GM23248 (cell line): Measurements from ENCODE around the gene KCNA3. TPM values are rescaled to one million over a fixed set of nuclear protein-coding genes. Genes with fewer than 3 reads are reported as not detected.

Experiments used
- DNase-seq: peaks from one replicate; pipeline ENCODE4 v3.0.0-alpha.2; 2015
- H2AFZ ChIP-seq: fragments of 200-600 bp; sonication (generic); 2 replicates; pipeline ENCODE4 v1.6.1; 2016; ENCODE audit warnings: antibody characterized with exemption
- H3F3A ChIP-seq: fragments of 200-600 bp; sonication (generic); 2 replicates; pipeline ENCODE4 v1.6.1; 2016; ENCODE audit warnings: mild to moderate bottlenecking, antibody characterized with exemption, mixed run types; ENCODE audit not compliant: insufficient read depth
- H3K27ac ChIP-seq: fragments of 200-600 bp; sonication (generic); 2 replicates; pipeline ENCODE4 v1.5.1; 2016; ENCODE audit warnings: mild to moderate bottlenecking
- H3K27me3 ChIP-seq: fragments of 200-600 bp; sonication (generic); replicated peaks from 2 replicates; pipeline ENCODE4 v1.6.1; 2016; ENCODE audit warnings: mild to moderate bottlenecking; ENCODE audit not compliant: insufficient read depth
- H3K36me3 ChIP-seq: fragments of 200-600 bp; sonication (generic); 2 replicates; pipeline ENCODE4 v1.6.1; 2016; ENCODE audit warnings: low read depth, mild to moderate bottlenecking
- H3K4me1 ChIP-seq: fragments of 200-600 bp; sonication (generic); 2 replicates; pipeline ENCODE4 v1.6.1; 2016; ENCODE audit warnings: mild to moderate bottlenecking; ENCODE audit not compliant: insufficient read depth
- H3K4me2 ChIP-seq: fragments of 200-600 bp; sonication (generic); one replicate; pipeline ENCODE4 v1.6.1; 2016; ENCODE audit warnings: mild to moderate bottlenecking; ENCODE audit not compliant: unreplicated experiment
- H3K4me3 ChIP-seq: fragments of 200-600 bp; sonication (generic); 2 replicates; pipeline ENCODE4 v1.5.1; 2016; ENCODE audit warnings: mild to moderate bottlenecking
- H3K79me2 ChIP-seq: fragments of 200-600 bp; sonication (generic); 2 replicates; pipeline ENCODE4 v1.6.1; 2016; ENCODE audit warnings: mild to moderate bottlenecking; ENCODE audit not compliant: insufficient read depth
- H3K9ac ChIP-seq: fragments of 200-600 bp; sonication (generic); 2 replicates; pipeline ENCODE4 v1.6.1; 2016; ENCODE audit warnings: mild to moderate bottlenecking
- H3K9me2 ChIP-seq: fragments of 200-600 bp; sonication (generic); 2 replicates; pipeline ENCODE4 v1.6.1; 2016; ENCODE audit warnings: mixed run types, mild to moderate bottlenecking, moderate library complexity; ENCODE audit not compliant: insufficient read depth
- H3K9me3 ChIP-seq: fragments of 200-600 bp; sonication (generic); one replicate; pipeline ENCODE4 v1.6.1; 2017; ENCODE audit warnings: low read depth
- H4K20me1 ChIP-seq: fragments of 200-600 bp; sonication (generic); 2 replicates; pipeline ENCODE4 v1.6.0; 2016; ENCODE audit not compliant: insufficient read depth
- EZH2 ChIP-seq: fragments of 200-600 bp; sonication (generic); IDR thresholded peaks from 2 replicates; pipeline ENCODE4 v1.6.1; 2018; ENCODE audit warnings: antibody characterized with exemption, mild to moderate bottlenecking; ENCODE audit not compliant: insufficient read depth, poor library complexity, severe bottlenecking
- EZH2phosphoT487 ChIP-seq: fragments of 200-600 bp; sonication (generic); IDR thresholded peaks from 2 replicates; pipeline ENCODE4 v1.6.1; 2018; ENCODE audit warnings: antibody characterized with exemption, moderate library complexity, mild to moderate bottlenecking, low read depth; ENCODE audit not compliant: insufficient read depth
- WGBS, 2 experiments: methylation state at CpG; one replicate each; pipeline ENCODE4 v1.1.6; 2015 to 2017; ENCODE audit warnings: low lambda C conversion rate in 2 of 2, low coverage in 1 of 2; ENCODE audit errors: missing lambda C conversion rate in 2 of 2; 5-methylcytosine and 5-hydroxymethylcytosine counted together
- in situ Hi-C: fragments of 300-500 bp; cut with MboI; formaldehyde crosslinking; loops from 2 replicates; pipeline ENCODE4 v1.15.0; 2020
- polyA plus RNA-seq: library from polyadenylated mRNA; unstranded; fragments of >200 nt; fragmentation: Nextera tagmentation; extraction: Ambion mirVana; gene quantifications from 2 replicates; pipeline ENCODE4 v1.2.1, GENCODE V29; 2016
- total RNA-seq: library from RNA; depleted of rRNA; stranded (reverse); fragments of >200 nt; shearing (Covaris generic); gene quantifications from 2 replicates; pipeline ENCODE4 v1.2.3, GENCODE V29; 2014

KCNA3 gene
- total and polyA plus RNA-seq, 2 experiments from 2014 or later: not detected

DNA sequence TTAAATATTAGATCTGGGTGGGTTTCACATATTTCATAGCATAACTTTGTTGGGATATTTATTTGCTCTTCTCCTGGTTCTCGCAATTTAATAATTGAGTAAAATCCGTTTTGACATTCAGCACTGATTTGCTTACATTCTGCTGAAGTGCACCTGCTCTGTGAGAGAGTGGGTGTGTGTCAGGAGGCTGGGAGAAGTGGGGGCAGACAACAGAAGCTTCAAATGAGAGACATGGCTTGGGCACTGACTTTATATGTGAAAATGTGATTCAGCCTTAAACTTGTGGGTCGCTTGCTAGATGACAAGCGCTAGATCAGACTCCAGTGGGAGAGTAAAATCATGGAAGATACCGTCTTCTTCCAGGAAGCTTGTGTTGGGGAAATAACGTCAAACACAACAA lies 36.2 kb downstream of the KCNA3 start:
- DNase-seq: no peak

DNA sequence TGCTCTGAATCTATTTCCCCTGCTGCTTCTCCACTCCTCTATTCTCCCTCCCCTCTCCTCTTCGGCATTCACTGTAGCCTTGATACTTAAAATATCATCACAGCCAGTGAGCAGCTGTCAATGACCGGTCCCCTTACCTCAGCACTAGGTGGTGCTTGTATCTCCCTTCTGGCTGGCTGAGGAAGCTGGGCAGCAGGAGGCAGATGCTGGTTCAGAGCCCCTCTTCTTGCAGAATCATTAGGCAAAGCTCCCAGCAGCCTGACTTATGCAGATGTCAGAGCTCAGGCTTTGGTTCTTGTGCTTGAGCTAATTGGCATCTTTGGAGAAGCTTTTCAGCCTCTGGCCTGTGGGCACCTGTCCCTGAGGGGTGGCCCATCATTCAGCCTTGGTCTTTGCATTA lies 36.7 kb downstream of the KCNA3 start:
- Histone ChIP-seq H3K9me2 (no peaks in the 10 kb centered on the region), H3K4me2 (no peak overlapping the region), H3K79me2 (no peaks in the 10 kb centered on the region), H3F3A (no peaks in the 10 kb centered on the region), H3K4me3 (no peak overlapping the region), H3K27me3 (peaks cover 13% of the 10 kb centered on the region), H2AFZ (no peak overlapping the region), H3K4me1 (no peaks in the 10 kb centered on the region), H3K27ac (no peak overlapping the region), H4K20me1 (no peaks in the 10 kb centered on the region), H3K36me3 (no peaks in the 10 kb centered on the region), H3K9ac (no peak overlapping the region), H3K9me3 (no peaks in the 10 kb centered on the region)
- DNase-seq: no peak
- TF ChIP-seq EZH2: no peak
- TF ChIP-seq EZH2phosphoT487: no peak
- WGBS, 2 experiments: 51 to 60% methylated on average over 2 of the region's 2 CpGs
- in situ Hi-C loops: loop anchor here (10.0 kb wide), 1 partner anchor 147 kb away; no protein-coding TSS in a partner anchor

More for the DNA sequence above, 36.2 kb downstream of the KCNA3 start:
- Histone ChIP-seq H3K9ac (no peak overlapping the region), H3K9me2 (no peaks in the 10 kb centered on the region), H4K20me1 (no peaks in the 10 kb centered on the region), H3K4me1 (no peaks in the 10 kb centered on the region), H3K27me3 (peaks cover 8% of the 10 kb centered on the region), H3F3A (no peaks in the 10 kb centered on the region), H3K27ac (no peak overlapping the region), H3K36me3 (no peaks in the 10 kb centered on the region), H3K4me3 (no peak overlapping the region), H3K4me2 (no peak overlapping the region), H2AFZ (no peak overlapping the region), H3K79me2 (no peaks in the 10 kb centered on the region), H3K9me3 (no peaks in the 10 kb centered on the region)
- WGBS, 2 experiments: 56 to 58% methylated on average over 6 of the region's 6 CpGs
- no peak for TF ChIP-seq EZH2
- no peak for TF ChIP-seq EZH2phosphoT487
- in situ Hi-C loops: loop anchor here (10.0 kb wide), 1 partner anchor 146 kb away; no protein-coding TSS in a partner anchor

DNA sequence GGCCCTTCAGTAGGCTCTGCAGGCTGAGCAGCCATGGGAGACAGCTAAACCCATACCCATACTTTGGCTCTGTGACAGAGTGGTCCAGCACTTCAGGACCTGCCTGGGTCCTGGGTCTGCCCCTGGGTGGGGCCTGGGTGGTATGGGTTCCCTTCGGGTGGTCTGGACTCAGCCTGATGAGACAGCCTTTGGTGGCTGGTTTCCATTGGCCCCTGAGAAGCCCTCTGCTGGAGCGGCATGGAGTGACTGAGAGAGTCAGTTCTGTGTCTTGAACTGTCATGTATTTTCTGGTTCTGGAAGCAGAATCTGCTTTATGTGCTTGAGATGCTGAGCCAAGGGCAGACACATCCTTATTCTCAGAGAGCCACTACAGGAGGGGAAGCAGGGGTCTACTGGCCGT lies 37.3 kb downstream of the KCNA3 start:
- 28 to 32% methylated on average over 3 of the region's 3 CpGs for WGBS, 2 experiments
- no peak overlapping the region for H3K4me3 ChIP-seq

DNA sequence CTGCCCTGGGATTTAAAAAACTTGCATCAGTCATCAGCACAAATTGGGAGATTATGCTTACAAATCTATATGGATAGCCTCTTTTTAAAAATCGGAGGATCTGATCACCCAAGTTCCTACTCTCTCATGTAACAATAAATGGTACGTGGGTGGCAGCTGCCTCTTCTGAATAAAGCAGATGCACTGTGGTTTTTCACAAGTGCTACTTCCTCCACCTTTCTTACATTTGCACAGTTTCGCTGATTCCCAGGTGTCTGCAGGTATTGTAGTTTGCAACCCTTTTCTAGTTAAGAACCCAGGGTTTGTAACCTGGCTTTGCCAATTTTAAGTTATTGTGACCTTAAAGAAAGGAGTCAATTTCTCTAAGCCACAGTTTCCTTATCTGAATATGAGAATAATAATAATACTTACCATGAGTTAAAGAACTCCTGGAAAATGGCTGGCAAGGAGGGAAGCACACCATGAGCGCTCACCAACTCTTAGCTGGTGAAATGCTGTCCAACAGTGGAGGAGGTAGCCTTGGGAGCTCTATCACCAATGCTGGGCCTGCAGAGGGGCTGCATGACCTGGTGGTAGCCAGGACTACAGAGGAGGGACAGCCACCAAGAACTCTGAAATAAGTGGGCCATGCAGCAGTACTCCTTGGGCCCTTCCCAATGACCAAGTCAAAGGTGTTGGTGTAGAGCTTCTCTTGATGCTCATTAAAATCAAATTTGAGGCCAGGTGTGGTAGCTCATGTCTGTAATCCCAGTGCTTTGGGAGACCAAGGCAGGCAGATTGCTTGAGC lies 38.4 kb downstream of the KCNA3 start:
- Histone ChIP-seq H3K27ac (no peak overlapping the region), H3K9me3 (no peaks in the 10 kb centered on the region), H4K20me1 (no peaks in the 10 kb centered on the region), H3K4me2 (no peak overlapping the region), H3K36me3 (no peaks in the 10 kb centered on the region), H3K4me3 (no peak overlapping the region), H3F3A (no peaks in the 10 kb centered on the region), H2AFZ (no peak overlapping the region), H3K9me2 (no peaks in the 10 kb centered on the region), H3K27me3 (peaks cover 29% of the 10 kb centered on the region), H3K79me2 (no peaks in the 10 kb centered on the region), H3K4me1 (no peaks in the 10 kb centered on the region), H3K9ac (no peak overlapping the region)
- WGBS, 2 experiments: 59 to 71% methylated on average over 4 of the region's 4 CpGs
- DNase-seq: no peak
- in situ Hi-C loops: loop anchor here (10.0 kb wide), 1 partner anchor 148 kb away; no protein-coding TSS in a partner anchor
- no peak for TF ChIP-seq EZH2
- TF ChIP-seq EZH2phosphoT487: no peak

More for the DNA sequence above, 37.3 kb downstream of the KCNA3 start:
- no peak overlapping the region for H3K9ac ChIP-seq
- TF ChIP-seq EZH2phosphoT487 (no peak), EZH2 (no peak)
- no peaks in the 10 kb centered on the region for H3K9me2 ChIP-seq
- in situ Hi-C loops: loop anchor here (10.0 kb wide), 1 partner anchor 147 kb away; no protein-coding TSS in a partner anchor
- no peaks in the 10 kb centered on the region for H3K9me3 ChIP-seq
- no peaks in the 10 kb centered on the region for H3F3A ChIP-seq
- no peaks in the 10 kb centered on the region for H3K4me1 ChIP-seq
- no peaks in the 10 kb centered on the region for H3K36me3 ChIP-seq
- H3K4me2 ChIP-seq: no peak overlapping the region
- no peak overlapping the region for H3K27ac ChIP-seq
- H3K27me3 ChIP-seq: peaks cover 19% of the 10 kb centered on the region
- H2AFZ ChIP-seq: no peak overlapping the region
- H4K20me1 ChIP-seq: no peaks in the 10 kb centered on the region
- DNase-seq: no peak
- no peaks in the 10 kb centered on the region for H3K79me2 ChIP-seq
